Fibroblast of mammary gland (primary cell): Measurements from ENCODE around the gene STKLD1.

Experiments
- DNase-seq: peaks from one replicate; pipeline ENCODE4 v3.0.0-alpha.2; 2010; ENCODE audit warnings: low read depth
- H3K4me3 ChIP-seq: 2 replicates; pipeline ENCODE4 v1.5.1; 2011; ENCODE audit warnings: low read depth, mild to moderate bottlenecking, low read length, moderate library complexity; ENCODE audit not compliant: control insufficient read depth
- TF ChIP-seq, protein P1 (sequence below): conservative IDR thresholded peaks from 2 replicates; pipeline ENCODE4 v1.5.1; 2011; ENCODE audit warnings: low read depth, low read length, inconsistent platforms; ENCODE audit not compliant: control insufficient read depth, insufficient read depth

Gene STKLD1

GRCh38 chr9:133349965-133350616 is 26.1 kb upstream of the STKLD1 start:
- DNase-seq, result no peak
- TF ChIP-seq, protein P1, sequence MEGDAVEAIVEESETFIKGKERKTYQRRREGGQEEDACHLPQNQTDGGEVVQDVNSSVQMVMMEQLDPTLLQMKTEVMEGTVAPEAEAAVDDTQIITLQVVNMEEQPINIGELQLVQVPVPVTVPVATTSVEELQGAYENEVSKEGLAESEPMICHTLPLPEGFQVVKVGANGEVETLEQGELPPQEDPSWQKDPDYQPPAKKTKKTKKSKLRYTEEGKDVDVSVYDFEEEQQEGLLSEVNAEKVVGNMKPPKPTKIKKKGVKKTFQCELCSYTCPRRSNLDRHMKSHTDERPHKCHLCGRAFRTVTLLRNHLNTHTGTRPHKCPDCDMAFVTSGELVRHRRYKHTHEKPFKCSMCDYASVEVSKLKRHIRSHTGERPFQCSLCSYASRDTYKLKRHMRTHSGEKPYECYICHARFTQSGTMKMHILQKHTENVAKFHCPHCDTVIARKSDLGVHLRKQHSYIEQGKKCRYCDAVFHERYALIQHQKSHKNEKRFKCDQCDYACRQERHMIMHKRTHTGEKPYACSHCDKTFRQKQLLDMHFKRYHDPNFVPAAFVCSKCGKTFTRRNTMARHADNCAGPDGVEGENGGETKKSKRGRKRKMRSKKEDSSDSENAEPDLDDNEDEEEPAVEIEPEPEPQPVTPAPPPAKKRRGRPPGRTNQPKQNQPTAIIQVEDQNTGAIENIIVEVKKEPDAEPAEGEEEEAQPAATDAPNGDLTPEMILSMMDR, result no peak
- H3K4me3 ChIP-seq, result peak overlapping the region; percentile 99

DNA sequence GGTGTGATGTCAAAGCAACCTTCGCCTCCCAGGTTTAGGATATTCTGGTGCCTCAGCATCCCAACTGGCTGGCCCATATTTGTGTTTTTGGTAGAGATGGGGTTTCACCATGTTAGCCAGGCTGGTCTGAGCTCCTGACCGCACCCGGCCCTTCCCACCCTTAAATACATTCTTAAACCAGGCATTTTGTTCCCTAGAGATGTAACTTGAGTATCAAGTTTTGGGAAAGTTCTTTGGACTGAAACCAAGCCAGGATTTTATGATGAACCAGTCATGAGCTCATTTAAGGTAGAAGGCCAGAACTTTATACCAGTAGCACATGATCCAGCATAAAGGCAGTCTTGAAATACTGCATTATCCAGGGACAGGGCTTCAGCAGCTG is 24.6 kb upstream of the STKLD1 start:
- peak; percentile 83 for DNase-seq
- TF ChIP-seq, protein P1, result no peak
- no peak overlapping the region for H3K4me3 ChIP-seq

GRCh38 chr9:133351908-133352634 is 24.1 kb upstream of the STKLD1 start:
- DNase-seq, result peak; percentile 81
- H3K4me3 ChIP-seq, result no peak overlapping the region
- TF ChIP-seq, protein P1, result peak; percentile 74

DNA sequence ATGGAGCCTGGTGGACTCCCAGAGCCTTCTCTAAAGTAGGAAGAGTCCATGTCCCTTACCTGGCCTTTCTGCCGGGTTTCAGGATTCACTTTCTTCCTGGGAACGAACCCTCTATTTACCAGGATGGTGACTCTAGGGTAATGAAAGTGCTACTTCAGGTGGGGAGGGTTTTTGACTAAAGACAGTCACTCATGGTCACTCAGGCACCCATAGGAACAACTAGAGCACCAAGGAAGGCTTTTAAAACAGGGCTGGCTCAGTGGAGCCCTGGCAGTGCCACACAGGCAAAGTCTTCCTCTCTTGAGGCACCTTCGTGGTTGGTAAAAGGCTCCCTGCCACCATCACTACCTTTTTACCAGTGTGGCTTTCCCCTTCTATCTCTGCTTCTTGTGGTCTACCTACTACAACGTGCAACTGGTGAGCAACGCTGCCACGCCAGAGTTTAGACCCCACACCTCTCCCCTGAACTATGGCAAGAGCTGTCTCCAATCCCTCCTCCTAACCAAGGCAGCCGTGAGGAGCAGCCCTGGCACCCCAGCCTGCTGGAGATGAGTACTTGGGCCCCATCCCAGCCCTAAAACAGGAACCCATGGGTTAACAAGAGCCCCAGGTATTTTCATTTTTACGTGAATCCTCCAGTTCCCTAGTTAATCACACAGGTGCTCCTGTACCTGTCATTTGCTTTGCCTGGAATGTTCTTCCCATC is 23.4 kb upstream of the STKLD1 start:
- no peak for DNase-seq
- no peak overlapping the region for H3K4me3 ChIP-seq
- TF ChIP-seq, protein P1, result no peak

- TF ChIP-seq, protein P1, result no peak
- no peak for DNase-seq
- H3K4me3 ChIP-seq, result no peak overlapping the region
Observed at GRCh38 chr9:133353548-133353947, 22.6 kb upstream of the STKLD1 start.

- TF ChIP-seq, protein P1, result no peak
- no peak overlapping the region for H3K4me3 ChIP-seq
- no peak for DNase-seq
Observed at GRCh38 chr9:133354766-133355165, 21.4 kb upstream of the STKLD1 start.
